GM19463 (cell line): ENCODE measurements around the gene IGFBPL1.

Experiments
- ATAC-seq: cut with Tn5 transposase; IDR thresholded peaks from one replicate; pipeline ENCODE4 v1.9.1; 2021; ENCODE audit warnings: mild to moderate bottlenecking, moderate library complexity; ENCODE audit not compliant: unreplicated experiment

IGFBPL1 gene

DNA sequence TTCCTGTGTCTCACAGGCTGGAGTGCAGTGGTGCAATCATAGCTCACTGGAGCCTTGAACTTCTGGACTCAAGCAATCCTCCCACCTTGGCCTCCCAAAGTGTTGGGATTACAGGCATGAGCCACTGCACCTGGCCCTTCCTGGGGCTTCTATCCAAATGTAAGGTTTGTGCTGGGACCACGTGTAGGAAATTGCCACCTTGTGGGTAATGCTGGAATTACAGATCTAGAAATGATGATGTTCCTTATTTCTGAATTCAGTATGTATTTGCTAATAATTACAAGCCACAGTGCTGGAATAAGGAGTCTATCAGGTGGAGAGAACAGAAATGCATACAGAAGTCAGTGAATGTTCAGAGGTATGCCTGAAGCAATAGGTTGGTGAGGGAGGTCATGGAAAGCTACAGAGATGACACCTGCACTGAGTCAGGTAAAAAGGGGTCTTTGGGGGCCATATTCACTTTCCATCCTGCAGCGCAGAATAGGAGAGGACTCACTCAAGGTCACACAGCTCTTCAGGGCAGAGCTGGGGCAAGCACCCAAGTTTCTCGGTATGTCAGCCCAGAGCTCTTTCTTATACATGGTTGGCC lies 8.8 kb upstream of the IGFBPL1 start:
- no peak for ATAC-seq

GRCh38 chr9:38431116-38431515 lies 6.9 kb upstream of the IGFBPL1 start:
- ATAC-seq, result no peak

GRCh38 chr9:38428062-38428461 lies 3.8 kb upstream of the IGFBPL1 start:
- no peak for ATAC-seq

GRCh38 chr9:38424918-38425317 lies 664 bp upstream of the IGFBPL1 start:
- no peak for ATAC-seq

DNA sequence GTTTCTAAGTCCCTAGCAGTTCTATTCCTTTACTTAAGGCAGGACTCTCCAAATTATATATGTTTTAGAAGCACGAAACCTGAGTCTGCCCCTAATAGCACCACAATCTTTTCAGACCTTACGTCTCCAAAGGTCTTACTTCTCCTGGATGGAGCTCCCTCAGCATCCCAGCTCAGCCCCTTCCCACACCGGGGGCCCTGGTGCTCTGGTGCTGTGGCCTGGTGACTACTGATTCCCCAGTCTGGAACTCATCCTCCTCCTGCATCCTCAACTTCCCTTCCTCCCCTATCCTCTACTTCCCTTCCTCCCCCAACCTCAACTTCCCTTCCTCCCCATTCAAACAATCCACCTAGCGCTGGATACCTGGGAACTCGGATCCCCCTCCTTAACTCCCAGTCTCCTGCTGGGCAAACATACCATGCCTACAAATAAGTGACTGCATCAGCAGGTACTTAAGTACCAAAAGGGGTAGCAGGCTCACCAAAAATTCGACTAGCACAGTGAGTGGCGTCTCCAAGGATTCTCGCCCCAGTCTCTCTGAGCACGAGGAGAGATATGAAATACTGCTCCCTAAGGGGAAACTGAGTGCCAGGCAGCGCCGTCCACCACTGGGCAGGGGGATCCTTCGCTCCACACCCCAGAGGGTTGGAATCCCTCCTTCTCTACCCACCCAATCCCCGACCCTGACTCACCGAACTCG lies 831 bp downstream of the IGFBPL1 start:
- ATAC-seq, result no peak

- no peak for ATAC-seq
Measured at GRCh38 chr9:38422555-38423260, 1.5 kb downstream of the IGFBPL1 start.

DNA sequence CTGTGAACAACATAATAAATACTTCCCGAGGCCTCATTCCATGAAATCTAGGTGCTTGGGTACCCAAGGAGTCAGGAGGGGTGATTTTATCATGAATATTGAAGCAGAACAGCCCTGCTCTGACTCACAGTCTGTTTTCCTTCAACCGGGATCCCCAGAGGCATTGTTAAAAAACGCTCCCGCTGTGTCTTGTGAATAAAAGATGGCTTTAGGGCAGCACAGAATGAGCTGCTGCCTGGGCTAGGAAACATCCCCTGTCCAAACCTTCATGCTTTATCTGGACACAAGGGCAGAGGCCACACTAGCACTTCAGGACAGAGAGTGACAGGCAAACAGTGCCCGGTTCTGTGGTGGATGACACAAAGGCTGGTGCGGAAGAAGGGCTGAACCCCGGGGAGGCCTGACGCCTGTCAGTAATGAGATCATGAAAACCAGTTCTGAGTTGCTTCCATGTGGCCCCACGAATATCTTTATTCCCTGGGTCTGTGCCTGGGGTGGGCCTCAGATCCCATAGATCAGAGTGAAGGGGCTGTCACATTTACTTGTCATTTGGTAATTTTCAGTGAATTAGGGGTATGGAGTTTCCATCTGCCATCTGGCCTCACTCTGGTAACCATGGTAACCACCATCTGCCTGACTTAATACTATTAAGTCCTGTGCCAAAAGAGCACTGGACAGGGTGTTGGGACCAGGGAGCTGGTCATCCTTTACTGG lies 2.6 kb downstream of the IGFBPL1 start:
- ATAC-seq, result no peak

- ATAC-seq, result no peak
Measured at GRCh38 chr9:38419181-38419580, 5.1 kb downstream of the IGFBPL1 start.

DNA sequence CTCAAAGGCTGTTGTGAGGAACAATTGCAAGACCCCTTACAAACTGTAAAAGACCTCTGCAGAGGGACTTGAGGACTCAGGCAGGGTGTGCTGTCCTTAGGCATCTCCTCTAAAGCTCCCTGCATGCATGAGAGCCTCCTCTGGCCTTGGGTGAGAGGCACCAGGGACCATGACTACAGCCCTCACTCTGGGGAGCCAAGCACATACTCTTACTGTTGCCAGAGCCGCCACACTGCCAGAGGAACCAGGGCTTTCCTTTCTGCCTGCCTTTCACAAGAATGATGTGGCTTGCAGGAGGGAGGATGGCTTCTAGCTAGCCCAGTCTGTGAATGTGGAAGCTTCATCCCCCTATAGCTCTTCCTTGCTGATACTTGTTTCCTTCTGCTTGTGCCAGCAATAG lies 5.9 kb downstream of the IGFBPL1 start:
- no peak for ATAC-seq

DNA sequence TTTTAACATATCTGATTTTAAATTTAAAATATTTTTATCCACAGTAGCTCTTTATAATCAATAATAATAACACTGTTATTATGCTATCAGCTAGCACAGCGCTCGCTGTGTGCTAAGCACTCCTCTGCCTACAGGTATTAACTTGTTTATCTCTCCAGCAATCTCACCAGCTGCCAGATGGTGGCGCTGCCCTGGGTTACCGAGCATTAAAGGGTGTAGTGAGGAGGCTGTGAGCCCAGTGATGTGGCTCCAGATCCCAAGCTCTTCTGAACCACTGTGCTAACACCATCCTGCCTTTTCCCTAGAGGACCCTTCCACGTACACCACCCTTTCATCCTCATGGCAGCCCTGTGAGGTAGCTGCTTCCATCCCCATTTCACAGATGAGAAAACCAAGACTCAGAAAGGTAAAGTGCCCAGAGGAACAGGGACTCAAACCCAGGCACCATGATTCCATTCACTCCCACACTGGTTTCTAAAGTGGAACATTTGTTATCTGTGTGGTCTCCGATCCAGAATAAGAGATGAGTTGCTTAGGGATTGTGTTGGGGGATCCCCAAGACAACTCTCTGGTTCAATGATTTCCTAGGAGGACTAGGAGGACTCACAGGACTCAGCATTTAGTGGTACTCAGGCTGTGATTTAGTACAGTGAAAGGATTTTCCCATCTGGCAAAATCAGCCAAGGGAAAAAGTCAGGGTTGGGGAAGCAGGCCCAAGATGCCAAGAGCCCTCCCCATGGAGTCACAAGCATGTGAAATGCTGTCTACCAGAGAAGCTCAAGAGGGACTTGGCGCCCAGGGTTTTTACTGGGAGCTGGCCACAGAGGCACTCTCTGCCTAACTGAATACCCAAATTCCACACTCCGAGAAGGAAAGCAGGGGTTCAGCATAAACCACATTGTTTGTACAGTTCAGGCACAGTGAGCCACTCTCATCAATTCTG lies 7.0 kb downstream of the IGFBPL1 start:
- no peak for ATAC-seq

GRCh38 chr9:38416461-38416860 lies 7.8 kb downstream of the IGFBPL1 start:
- no peak for ATAC-seq

DNA sequence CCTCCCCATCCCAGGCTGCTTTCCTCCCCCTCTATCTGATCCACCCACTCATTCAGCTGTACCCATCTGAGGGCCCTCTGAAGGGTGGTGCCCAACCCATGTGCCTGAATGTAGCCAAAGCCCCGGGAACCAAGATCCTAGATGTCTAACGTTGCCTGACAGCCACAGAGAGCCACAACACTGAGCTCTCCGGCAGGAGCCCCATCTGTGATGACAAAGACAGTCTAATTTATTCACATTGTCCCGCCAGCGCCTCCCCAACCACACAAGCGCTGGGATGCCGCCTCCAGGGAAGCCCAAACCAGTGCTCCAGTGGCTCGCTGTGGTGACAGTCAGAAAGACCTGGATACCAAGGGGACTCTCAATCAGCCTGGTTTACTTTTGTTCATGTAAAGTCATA lies 8.4 kb downstream of the IGFBPL1 start:
- ATAC-seq, result no peak

- no peak for ATAC-seq
Measured at GRCh38 chr9:38414040-38414723, 10.1 kb downstream of the IGFBPL1 start.

DNA sequence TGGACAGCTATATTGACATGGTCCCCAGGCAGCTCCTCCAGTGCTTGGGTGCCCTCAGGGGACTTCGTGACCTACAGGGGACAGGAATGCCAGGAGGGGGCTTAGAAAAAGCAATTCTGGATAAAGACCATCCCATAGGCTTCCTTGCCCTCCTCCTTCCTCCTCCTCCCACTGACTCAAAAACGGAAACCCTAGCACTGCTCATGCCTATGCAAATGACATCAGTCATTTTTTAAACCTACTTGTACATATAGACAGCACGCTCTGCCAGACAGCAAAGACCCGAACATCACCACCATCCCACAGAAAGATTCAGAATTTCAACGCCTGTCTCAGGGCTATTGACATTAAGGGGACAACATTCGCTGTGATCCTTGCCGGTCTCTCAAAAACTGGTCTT lies 11.0 kb downstream of the IGFBPL1 start:
- ATAC-seq, result peak; percentile 52

DNA sequence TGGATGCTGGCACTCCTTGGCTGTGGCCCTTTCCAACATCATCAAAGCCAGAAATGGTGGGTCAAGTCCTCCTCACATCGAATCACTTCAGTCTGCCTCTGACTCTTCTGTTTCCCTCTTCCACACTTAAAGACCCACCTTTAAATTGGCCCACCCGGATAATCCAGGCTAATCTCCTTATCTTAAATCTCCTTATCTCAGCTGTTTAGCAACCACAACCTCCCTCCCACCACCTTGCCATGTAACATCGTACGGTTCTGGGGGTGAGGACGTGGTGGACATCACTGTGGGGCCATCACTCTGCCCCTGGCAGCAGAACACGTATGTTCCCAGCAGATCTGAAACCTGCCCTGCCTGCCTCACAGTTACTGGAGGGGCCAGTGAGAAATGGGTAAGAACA lies 11.5 kb downstream of the IGFBPL1 start:
- ATAC-seq, result no peak

DNA sequence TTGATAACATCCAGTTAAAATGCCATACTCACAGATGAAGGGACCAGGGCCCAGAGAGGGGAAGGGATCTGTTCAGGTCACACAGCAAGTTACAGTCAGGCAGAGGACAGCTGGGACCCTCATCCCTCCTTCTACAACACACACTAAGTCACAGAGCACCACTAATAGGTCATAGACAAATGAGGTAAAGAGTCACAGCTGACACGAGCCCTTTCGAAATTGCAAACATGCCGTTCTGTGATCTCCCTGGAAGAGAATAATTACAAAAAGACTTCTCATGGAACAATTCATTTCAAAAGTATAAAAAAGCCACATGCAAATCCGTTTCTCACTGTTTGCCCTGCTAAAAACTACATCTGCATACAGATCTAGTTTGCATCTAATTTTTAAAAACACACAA lies 15.5 kb downstream of the IGFBPL1 start:
- peak; percentile 67 for ATAC-seq

DNA sequence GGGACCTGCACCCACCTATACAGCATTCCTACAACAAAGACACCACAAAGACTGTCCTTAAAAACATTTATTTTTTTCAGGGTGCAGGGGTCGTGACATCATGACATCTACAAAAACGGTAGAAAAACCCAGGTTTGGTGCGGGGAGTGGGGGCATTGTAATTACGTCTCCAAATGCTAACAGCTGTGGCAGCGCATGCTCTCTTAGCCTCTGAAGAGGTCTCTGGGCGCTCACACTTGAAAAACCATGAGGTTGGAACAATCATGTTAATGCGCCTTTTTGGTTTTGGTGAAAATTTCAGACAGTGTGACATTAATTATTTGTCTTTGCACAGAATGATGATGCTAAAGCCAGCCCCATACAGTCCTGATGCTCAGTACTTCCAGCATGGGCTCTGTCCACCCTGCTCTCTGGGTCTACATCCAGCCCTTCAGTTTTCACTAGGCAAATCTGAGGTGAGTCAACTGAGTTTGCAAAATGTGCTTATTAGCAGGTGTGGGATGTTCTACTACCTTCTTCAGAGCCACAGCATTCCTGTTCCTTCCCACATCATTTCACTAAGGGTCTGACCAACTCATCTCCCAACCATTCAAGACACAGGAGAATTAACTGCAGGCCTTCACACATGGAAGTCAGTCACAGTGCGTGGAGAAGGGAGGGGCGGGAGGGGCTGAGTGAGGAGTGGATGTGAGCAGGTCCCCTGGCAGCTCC lies 17.6 kb downstream of the IGFBPL1 start:
- no peak for ATAC-seq

GRCh38 chr9:38405785-38406184 lies 18.5 kb downstream of the IGFBPL1 start:
- ATAC-seq, result no peak

DNA sequence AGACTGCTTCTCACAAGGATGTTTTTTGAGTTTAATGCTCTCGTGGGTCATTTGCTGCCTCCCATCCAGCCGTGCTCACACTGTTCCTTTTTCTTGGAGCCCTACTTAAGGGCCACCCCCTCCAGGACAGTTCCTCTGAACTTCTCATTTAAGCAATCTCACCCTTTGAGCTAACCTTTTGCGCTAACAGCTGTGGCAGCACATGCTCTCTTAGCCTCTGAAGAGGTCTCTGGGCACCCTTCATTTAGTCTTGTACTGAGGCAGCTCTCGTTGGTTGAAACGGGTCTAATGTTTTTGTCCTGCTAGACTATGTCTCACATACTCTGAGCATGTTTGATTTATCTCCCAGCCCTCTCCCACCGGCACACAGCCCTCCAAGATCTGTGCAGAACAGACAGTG lies 19.9 kb downstream of the IGFBPL1 start:
- ATAC-seq, result no peak
